GM18517 (cell line): Measurements from ENCODE around the gene TROAP.
"Not testable (repeated sequence)": the region's sequence is repeated elsewhere in the genome, so short reads cannot be mapped to it uniquely, and the experiment has no call there.

ENCODE experiments used
- ATAC-seq: cut with Tn5 transposase; IDR thresholded peaks from one replicate; pipeline ENCODE4 v1.9.1; 2021; ENCODE audit warnings: mild to moderate bottlenecking, moderate library complexity; ENCODE audit not compliant: unreplicated experiment

Gene TROAP

DNA sequence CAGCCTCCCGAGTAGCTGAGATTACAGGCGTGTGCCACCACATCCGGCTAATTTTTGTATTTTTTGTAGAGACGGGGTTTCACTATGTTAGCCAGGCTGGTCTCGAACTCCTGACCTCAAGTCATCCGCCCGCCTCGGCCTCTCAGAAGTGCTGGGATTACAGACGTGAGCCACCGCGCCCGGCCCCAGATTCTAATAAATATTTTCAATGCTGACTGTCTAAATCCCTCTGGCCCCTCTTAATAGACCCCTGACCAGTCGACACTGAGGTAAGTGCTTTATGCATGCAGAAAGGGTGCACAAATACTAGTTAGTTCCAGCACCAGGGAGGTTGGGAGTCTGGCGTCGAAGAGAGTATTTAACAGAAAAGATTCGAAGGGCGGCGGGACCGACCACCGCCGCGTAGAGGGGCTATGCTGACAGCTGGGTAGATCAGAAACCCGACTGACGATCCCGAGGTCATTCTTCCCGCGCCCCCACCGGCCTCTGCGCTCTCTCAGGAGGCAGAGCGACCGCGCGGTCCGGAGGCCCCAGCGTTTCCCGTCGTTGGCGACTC, 43.1 kb downstream of the TROAP start:
- no peak for ATAC-seq

DNA sequence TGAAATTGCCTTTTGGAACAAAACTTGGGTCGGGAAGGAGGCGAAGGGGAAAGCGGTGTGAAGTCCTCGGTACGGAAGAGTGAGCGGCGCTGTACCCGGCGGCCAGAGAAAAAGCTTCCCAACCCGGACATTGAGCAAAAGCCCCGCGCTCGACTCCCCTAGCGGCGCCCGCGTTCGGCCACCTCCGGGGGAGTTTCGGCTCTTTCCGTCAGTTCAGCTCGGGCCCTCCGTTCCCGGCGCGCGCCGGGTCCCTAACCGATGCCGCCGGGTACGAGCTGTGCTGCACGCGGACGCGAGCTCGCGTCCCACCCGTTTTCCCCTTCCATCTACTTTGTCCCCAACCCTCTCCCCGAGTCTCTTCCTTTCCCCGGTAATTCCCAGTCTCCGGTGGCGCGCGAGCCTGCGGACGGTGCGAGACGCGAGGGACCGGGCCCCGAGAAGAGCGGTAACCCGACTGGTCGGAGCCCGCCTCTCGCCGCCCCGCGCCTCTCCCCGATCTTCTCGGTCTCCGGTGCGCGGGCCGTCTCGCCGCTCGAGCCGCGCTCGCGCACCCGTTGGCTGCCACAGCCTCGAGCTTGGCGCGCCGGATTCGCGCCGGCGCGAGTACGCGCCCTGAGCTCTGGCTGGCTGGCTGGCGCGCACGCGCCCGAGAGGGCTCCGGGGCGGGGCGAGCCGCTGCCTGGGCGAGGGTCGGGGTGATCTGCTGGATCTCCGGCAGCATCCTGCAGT, 43.8 kb downstream of the TROAP start:
- ATAC-seq: peak; percentile 50

DNA sequence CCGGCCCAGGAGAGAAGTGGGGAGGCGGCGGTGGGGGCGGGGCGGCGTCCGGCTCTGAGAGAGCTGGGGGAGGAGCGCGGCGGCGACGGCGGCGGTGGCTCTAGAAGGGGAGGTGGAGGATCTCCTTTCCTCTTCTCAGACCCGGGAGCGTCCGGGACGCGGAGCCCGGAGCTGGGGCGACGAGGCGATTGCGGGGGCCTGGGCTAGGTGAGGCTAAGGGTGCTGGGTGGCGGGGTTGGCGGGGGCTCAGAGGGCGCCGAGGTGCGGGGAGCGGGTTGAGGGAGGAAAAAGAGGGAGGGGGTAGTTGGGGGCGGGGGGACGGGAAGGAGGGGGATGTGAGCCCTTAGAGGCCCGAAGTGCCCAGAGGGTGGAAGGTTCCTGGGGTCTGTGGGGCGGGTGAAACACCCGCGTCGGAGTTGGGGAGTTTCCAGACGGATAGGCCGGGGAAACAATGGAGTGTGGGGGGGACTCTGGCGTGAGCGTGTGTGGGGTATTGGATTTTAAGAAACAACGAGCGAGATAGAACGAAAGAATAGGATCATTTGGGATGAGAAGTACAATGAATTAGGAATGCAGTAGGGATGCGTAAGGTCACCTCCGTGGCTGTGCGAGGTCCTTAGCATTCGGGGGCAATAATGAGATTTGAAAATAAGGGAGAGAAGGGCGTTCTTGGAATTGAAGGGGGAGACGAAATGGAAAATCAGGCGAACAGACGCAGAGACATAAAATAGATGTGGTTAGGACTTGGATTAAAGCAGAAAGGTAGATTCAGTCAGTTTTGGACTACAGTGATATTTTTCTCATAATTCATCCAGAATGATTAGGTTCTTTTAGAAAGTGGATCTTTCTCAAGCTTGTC, 44.6 kb downstream of the TROAP start, which contains the start of gene SPATS2:
TSS of gene SPATS2 (plus strand) at position 82 of the 859 bp plus-strand sequence. CDS start 93,551 bp downstream, outside the sequence.
- ATAC-seq: no peak

DNA sequence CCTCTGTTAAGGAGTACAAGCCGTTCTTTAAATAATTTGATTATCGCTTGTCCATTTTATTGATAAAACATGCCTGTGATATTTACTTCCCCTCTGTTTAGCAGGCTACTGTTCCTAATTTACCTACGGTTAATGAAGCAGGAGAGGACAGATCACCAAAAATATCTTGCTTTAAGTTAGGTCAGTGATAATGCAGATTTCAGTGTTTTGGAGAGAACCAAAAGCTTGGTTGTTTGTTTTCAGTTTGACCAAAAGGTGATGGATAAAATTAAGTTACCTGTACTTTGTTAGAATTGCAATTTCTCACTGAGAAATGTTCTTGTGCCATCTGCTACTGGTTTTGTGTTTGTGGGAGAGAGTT, 45.2 kb downstream of the TROAP start:
- ATAC-seq: no peak

DNA sequence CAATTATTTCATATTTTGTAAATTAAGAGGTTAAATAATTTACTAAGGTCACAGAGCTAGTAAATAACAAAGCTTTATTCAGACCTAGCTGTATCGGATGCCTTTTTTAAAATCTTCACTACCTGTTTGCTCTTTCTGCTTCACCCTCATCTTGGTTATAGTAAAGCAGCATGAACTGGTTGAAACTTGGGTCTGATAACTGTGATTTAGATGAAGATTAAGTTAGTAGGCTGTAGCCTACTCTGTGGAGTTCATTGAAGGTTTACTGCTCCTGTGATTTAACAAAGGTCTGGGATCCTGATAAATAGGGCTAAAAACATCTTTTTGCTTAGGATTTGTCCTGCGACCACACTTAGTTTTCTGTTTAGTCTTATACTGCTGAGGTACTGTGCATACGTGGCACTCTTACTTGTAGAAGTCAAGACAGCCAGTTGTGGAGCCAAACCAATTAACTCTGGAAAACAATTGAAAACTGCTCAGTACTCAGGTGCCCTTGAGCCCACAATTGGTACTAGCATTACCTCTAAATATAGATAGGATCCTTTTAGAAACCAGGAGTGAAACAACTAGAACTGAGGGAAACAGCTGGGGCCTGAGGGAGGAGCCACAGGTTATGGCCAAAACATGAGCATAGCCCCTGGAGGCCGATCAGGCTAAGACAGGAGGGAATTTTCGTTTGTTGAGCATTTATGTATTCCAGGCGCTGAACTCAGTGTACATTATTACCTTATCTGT, 46.5 kb downstream of the TROAP start:
- peak; percentile 52 for ATAC-seq

DNA sequence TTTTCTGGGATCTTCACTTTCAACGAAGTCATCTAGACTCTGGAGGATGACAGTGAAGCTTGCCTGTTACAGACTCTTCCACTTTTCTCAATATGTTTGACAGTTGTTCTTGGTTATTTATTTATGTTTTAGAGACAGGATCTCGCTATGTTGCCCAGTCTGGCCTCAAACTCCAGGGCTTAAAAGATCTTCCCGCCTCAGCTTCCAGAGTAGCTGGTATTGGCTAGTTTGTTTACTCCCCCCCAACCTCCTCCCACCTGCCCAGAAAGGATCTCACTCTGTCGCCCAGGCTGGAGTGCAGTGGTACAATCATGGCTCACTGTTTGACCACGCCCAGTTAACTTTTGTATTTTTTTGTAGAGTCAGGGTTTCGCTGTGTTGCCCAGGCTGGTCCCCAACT, 47.5 kb downstream of the TROAP start:
- ATAC-seq: no peak

DNA sequence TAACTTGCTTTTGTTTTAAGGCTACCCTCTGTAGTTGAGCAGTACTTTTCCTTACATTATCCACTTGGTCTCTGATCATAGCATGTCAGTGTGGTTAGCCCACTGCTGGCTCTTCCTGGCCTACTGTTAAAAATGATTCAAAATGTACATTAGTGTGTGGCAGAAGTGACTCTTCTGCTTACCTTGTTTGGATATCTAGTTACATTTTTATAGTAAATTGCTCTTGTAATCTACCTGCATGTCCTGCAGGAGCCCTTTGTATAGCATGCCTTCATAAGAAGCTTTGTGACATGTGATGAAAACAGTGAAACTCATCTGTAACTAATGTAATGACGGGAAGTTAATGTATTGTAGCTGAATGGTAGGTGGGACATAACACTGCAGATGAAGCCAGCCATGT, 52.4 kb downstream of the TROAP start:
- ATAC-seq: no peak

DNA sequence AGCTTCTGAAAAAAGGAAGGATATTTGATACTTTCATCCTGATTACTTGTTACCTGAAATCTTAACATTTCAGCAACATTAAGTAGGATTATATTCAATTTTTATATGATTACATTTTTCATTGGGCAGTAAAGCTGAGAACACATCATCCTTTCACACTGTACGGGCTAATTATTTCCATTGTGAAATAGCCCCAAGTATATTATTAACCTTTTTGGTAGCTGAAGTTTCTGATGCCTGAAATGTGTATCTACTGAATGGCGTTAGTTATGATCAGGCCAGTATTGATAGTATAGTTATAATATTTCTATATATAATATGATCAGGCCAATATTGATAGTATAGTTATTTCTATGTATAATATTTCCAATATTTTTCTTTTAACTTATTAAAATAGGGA, 54.3 kb downstream of the TROAP start:
- ATAC-seq: no peak

DNA sequence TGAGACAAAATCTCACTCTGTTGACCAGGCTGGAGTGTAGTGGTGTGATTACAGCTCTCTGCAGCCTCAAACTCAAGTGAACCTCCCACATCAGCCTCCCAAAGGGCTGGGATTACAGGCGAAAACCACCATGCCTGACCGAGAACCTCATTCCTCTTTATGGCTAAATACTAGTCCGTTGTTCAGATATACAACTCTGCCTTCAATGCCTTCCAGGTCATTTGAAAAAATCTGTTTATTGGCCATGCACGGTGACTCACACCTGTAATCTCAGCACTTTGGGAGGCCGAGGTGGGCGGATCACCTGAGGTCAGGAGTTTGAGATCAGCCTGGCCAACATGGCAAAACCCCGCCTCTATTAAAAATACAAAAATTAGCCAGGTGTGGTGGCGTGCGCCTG, 57.1 kb downstream of the TROAP start:
- not testable (repeated sequence) for ATAC-seq
